ENCODE data around the gene ARV1. TPM values are rescaled to one million over a fixed set of nuclear protein-coding genes. Genes with fewer than 3 reads are reported as not detected.
"Not testable (repeated sequence)": the region's sequence is repeated elsewhere in the genome, so short reads cannot be mapped to it uniquely, and the experiment has no call there.

ARV1 gene
- total RNA-seq, 2 donors from 2014 or later: 12.2 to 15.6 TPM

- H3K9me3 Mint-ChIP-seq; H3K36me3 Mint-ChIP-seq; H3K4me1 Mint-ChIP-seq (ENCODE audit: low read depth in 2 of 2); H3K27ac Mint-ChIP-seq; H3K4me3 Mint-ChIP-seq; DNase-seq (ENCODE audit: low spot score); ATAC-seq: not testable (repeated sequence)
- peaks cover 28 to 37% of the 10 kb centered on the region in 2 donors for H3K27me3 Mint-ChIP-seq
These were observed 68.6 kb downstream of the ARV1 start for GRCh38 chr1:231047529-231047928.

GRCh38 chr1:231048419-231048818 is 69.5 kb downstream of the ARV1 start:
- not testable (repeated sequence) for H3K27ac Mint-ChIP-seq; H3K36me3 Mint-ChIP-seq; H3K9me3 Mint-ChIP-seq; H3K4me3 Mint-ChIP-seq; H3K4me1 Mint-ChIP-seq (ENCODE audit: low read depth in 2 of 2); ATAC-seq; DNase-seq (ENCODE audit: low spot score)
- H3K27me3 Mint-ChIP-seq: peaks cover 30 to 37% of the 10 kb centered on the region in 2 donors

- Mint-ChIP-seq H3K27ac (no peak overlapping the region), H3K27me3 (peaks cover 30 to 37% of the 10 kb centered on the region in 2 donors), H3K9me3 (peaks cover 3% of the 10 kb centered on the region), H3K36me3 (no peaks in the 10 kb centered on the region), H3K4me1 (ENCODE audit: low read depth in 2 of 2) (peaks cover 8 to 13% of the 10 kb centered on the region in 2 donors), H3K4me3 (no peak overlapping the region)
- peak in 1 of 2 donors; percentile 34 for ATAC-seq
- DNase-seq (ENCODE audit: low spot score): no peak
These were observed 70.5 kb downstream of the ARV1 start for GRCh38 chr1:231049121-231049979.

Other genes starting within 250 kb of the ARV1 start
- gene CAPN9, start 231.7 kb upstream of the ARV1 start, total RNA-seq: not detected
- gene C1orf198, start 110.6 kb upstream of the ARV1 start, total RNA-seq: 1 to 10 TPM; 2.0 to 3.7 TPM
- gene TTC13, start 233 bp upstream of the ARV1 start, total RNA-seq: 10 to 100 TPM; 29.9 to 41.6 TPM
- 10 to 100 TPM; 23.5 to 24.7 TPM for gene FAM89A, start 61.2 kb downstream of the ARV1 start, total RNA-seq
- gene TRIM67, start 183.0 kb downstream of the ARV1 start, total RNA-seq: not detected

Measured in natural killer cell treated with Interleukin-12 subunit alpha and Interleukin-12 subunit beta and Interleukin-15 and Interleukin-18, amount 100 ng/mL, for 72 hours (primary cell).